22Rv1 (cell line): ENCODE measurements around the gene CRISP1.

Experiments used
- CTCF ChIP-seq: fragments of 450-650 bp; IDR thresholded peaks from 2 replicates; pipeline ENCODE4 v1.5.1; 2017; ENCODE audit warnings: mild to moderate bottlenecking
- ZFX ChIP-seq: fragments of 450-650 bp; IDR thresholded peaks from 2 replicates; pipeline ENCODE4 v1.6.1; 2017; ENCODE audit warnings: antibody characterized with exemption, borderline replicate concordance

- TF ChIP-seq CTCF (no peak), ZFX (no peak)
Measured at GRCh38 chr6:49890988-49891387, 24.7 kb upstream of the CRISP1 start.
